Measurements from ENCODE around the gene PPP4R2.

DNA sequence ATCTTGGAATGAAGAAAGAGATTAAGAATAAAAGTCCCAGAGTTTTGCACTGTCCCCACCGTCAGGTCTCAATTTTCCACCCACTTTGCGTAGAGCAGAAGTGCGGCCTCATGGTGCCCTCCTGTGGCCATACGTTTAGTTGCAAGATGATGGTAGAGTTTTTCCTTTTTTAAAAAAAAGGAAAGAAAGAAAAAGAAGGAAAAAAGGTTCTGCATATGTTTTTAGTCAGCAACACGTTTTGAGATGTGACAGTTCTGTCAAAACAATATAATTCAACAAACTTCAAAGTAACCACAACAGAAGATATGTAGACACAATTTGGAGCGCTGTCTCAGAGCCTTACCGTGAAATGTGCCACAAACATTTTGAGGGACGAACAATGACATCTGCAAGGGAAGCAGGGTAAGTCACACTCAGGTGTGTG is 89.5 kb downstream of the PPP4R2 start:
- TF ChIP-seq, protein P1, sequence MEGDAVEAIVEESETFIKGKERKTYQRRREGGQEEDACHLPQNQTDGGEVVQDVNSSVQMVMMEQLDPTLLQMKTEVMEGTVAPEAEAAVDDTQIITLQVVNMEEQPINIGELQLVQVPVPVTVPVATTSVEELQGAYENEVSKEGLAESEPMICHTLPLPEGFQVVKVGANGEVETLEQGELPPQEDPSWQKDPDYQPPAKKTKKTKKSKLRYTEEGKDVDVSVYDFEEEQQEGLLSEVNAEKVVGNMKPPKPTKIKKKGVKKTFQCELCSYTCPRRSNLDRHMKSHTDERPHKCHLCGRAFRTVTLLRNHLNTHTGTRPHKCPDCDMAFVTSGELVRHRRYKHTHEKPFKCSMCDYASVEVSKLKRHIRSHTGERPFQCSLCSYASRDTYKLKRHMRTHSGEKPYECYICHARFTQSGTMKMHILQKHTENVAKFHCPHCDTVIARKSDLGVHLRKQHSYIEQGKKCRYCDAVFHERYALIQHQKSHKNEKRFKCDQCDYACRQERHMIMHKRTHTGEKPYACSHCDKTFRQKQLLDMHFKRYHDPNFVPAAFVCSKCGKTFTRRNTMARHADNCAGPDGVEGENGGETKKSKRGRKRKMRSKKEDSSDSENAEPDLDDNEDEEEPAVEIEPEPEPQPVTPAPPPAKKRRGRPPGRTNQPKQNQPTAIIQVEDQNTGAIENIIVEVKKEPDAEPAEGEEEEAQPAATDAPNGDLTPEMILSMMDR (IDR thresholded peaks at IDR 0.05), result peak; percentile 72 to 88 (median 84)
- TF ChIP-seq POLR2A (IDR thresholded peaks at IDR 0.05), result no peak

Measured in adrenal gland (tissue), 5 donors.